Muscle of leg (tissue), 11 donors: Measurements from ENCODE around the gene FHIT. TPM values are rescaled to one million over a fixed set of nuclear protein-coding genes. Genes with fewer than 3 reads are reported as not detected.

ENCODE experiments used
- DNase-seq: peaks from one replicate; pipeline ENCODE4 v3.0.0; 2013
- H3K27ac ChIP-seq: one replicate; pipeline ENCODE4 v1.5.1; 2013; ENCODE audit warnings: mild to moderate bottlenecking, low read length, control low read depth
- H3K27me3 ChIP-seq: one replicate; pipeline ENCODE4 v1.6.1; 2013; ENCODE audit warnings: low read length; ENCODE audit not compliant: control insufficient read depth, insufficient read depth
- H3K36me3 ChIP-seq: one replicate; pipeline ENCODE4 v1.6.1; 2013; ENCODE audit warnings: low read length; ENCODE audit not compliant: control insufficient read depth, insufficient read depth
- H3K4me1 ChIP-seq: one replicate; pipeline ENCODE4 v1.6.1; 2013; ENCODE audit warnings: low read length; ENCODE audit not compliant: control insufficient read depth, insufficient read depth
- H3K4me3 ChIP-seq: one replicate; pipeline ENCODE4 v1.5.1; 2013; ENCODE audit warnings: low read length, control low read depth
- H3K9me3 ChIP-seq: replicated peaks from 2 replicates; pipeline ENCODE4 v1.6.1; 2013; ENCODE audit warnings: low read depth, low read length; ENCODE audit not compliant: control insufficient read depth
- WGBS: methylation state at CpG from one replicate; pipeline ENCODE4 v1.1.5; 2013; ENCODE audit warnings: missing lambda C conversion rate; ENCODE audit not compliant: insufficient coverage; 5-methylcytosine and 5-hydroxymethylcytosine counted together
- polyA plus RNA-seq, 8 donors: library from polyadenylated mRNA; unstranded; fragments of 120-200 nt; gene quantifications; one replicate each; pipeline versions ENCODE4 v1.2.1 to v1.2.3, GENCODE V29; 2013; ENCODE audit warnings: inconsistent platforms in 1 of 8, low replicate concordance in 1 of 8; ENCODE audit not compliant: insufficient read length in 8 of 8, insufficient read depth in 1 of 8
- total RNA-seq: library from RNA; stranded (reverse); fragments of 120-200 nt; gene quantifications from one replicate; pipeline ENCODE4 v1.2.4, GENCODE V29; 2013

The FHIT gene
- total and polyA plus RNA-seq, 9 donors: 4.1 to 8.0 (median 5.3) TPM

DNA sequence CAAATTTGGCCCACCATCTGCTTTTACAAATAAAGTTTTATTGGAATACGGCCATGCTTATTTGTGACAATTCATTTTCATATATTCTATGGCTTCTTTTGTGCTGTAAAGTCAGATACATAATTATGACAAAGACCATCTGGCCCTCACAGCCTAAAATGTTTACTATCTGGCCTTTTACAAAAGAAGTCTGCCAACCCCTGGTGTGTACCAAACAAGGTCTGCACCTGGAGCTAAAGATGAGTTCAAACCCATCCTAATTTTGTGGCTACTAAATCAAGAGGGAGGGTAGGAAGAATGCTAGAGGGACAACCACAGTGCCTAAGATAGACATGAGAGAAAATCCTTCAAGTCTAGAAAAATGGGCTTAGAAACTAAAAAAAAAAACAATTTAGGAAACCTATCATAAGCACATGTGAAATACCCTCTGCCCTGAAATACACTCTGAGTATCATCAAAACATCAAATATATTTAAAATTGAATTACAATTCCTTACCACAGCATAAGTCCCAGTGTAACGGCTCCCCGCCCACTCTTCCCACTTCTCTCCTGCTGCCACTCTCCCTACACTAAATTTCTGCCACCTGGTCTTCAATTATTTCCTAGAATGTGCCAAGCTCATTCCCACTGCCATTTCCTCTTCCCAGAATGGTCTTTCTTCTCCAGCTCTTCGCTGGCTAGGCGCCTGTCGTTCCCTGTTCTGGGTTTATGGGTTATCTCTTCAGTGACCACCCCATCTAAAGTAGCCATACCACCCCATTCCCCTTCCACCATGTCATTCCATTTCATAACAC lies 1250.7 kb downstream of the FHIT start:
- no peaks in the 10 kb centered on the region for H3K9me3 ChIP-seq
- no peaks in the 10 kb centered on the region for H3K4me1 ChIP-seq
- 100% methylated on average over 5 of the region's 6 CpGs for WGBS
- DNase-seq: no peak
- no peak overlapping the region for H3K27ac ChIP-seq
- H3K4me3 ChIP-seq: no peak overlapping the region
- H3K36me3 ChIP-seq: no peaks in the 10 kb centered on the region
- no peaks in the 10 kb centered on the region for H3K27me3 ChIP-seq

DNA sequence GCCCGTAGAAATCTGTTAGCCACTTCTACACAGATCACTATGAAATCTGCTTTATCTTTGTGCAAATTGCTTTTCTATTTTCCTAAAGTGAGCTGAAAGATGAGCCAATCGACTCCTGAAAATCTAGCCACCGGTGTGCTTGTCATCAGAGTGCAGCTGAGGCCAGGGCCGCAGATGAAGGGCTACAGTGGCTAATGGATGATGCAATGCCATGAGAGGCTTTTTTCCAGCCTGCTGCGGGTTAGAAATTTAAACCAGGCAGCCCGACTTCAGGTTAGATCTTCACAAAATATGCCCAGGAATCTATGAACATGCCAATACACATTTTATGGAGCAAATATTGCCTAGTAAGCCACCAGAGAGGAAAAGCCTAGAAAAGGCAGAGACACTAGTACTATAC lies 1253.2 kb downstream of the FHIT start:
- no peaks in the 10 kb centered on the region for H3K9me3 ChIP-seq
- H3K4me1 ChIP-seq: no peaks in the 10 kb centered on the region
- no peak for DNase-seq
- H3K27me3 ChIP-seq: no peaks in the 10 kb centered on the region
- WGBS: 15% methylated on average over 4 of the region's 6 CpGs
- no peak overlapping the region for H3K4me3 ChIP-seq
- H3K36me3 ChIP-seq: no peaks in the 10 kb centered on the region
- no peak overlapping the region for H3K27ac ChIP-seq

DNA sequence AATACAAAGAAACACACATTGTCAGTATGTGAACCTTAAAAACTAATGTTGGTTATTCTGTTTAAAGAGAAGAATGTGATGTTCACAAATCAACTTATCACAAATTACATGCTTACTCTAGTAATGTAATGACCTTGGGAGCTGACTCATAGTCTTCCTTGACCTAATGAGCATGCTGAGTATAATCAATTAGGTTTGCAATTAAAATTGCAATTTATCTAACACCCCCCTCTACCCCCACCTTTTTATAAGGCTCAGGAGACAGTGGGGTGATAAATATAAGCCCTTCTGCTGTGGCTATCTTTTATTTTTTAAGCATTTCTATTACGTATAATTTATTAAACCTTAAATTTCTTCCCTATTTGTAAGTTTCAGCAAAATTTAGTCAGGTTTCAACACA lies 1253.7 kb downstream of the FHIT start:
- H3K27ac ChIP-seq: no peak overlapping the region
- no peak overlapping the region for H3K4me3 ChIP-seq
- no peaks in the 10 kb centered on the region for H3K27me3 ChIP-seq
- H3K36me3 ChIP-seq: no peaks in the 10 kb centered on the region
- no peaks in the 10 kb centered on the region for H3K4me1 ChIP-seq
- DNase-seq: no peak
- no peaks in the 10 kb centered on the region for H3K9me3 ChIP-seq
- WGBS: no CpG with 5 or more reads among the region's 1 CpG

DNA sequence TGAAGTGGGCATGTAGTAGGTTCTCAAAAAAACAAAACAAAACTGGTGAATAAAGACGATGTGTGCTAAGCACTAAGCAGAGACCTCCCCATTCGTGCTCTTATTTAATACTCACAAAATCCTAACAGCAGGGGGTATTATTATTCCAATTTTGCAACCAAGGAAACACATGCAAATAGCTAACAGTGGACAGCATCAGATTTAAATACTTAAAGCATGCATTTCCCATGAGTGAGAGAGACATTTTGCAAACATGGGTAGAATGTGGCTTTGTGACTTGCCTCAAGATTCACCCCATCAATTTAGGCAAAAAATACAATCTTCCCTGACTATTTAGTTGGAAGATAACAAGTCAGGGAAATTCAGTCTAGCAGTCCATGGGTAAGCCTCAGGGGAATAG lies 1255.2 kb downstream of the FHIT start:
- H3K27ac ChIP-seq: no peak overlapping the region
- WGBS: no CpG with 5 or more reads among the region's 2 CpGs
- no peaks in the 10 kb centered on the region for H3K9me3 ChIP-seq
- no peak for DNase-seq
- H3K36me3 ChIP-seq: no peaks in the 10 kb centered on the region
- no peak overlapping the region for H3K4me3 ChIP-seq
- no peaks in the 10 kb centered on the region for H3K4me1 ChIP-seq
- no peaks in the 10 kb centered on the region for H3K27me3 ChIP-seq

DNA sequence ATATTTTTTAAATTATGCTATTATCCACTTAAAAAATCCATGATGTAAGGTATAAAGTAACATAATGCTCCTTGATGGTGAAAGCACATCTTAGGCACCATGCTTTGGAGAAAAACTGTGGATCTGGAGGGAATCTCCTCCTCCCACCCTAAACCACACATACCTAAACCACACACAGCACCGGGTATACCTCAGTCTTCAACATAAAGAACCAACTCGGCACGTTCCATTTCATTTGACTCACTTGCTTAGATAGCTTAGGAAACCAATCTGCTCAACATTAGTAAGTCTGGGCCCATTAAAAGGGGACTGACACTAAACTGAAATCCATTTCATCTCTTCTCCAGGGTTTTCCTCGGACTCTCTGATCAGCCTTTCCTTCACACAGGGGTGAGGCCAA lies 1255.7 kb downstream of the FHIT start:
- H3K4me1 ChIP-seq: no peaks in the 10 kb centered on the region
- H3K27ac ChIP-seq: no peak overlapping the region
- 92% methylated on average over 3 of the region's 4 CpGs for WGBS
- no peaks in the 10 kb centered on the region for H3K9me3 ChIP-seq
- no peak overlapping the region for H3K4me3 ChIP-seq
- no peaks in the 10 kb centered on the region for H3K36me3 ChIP-seq
- H3K27me3 ChIP-seq: no peaks in the 10 kb centered on the region
- DNase-seq: no peak

DNA sequence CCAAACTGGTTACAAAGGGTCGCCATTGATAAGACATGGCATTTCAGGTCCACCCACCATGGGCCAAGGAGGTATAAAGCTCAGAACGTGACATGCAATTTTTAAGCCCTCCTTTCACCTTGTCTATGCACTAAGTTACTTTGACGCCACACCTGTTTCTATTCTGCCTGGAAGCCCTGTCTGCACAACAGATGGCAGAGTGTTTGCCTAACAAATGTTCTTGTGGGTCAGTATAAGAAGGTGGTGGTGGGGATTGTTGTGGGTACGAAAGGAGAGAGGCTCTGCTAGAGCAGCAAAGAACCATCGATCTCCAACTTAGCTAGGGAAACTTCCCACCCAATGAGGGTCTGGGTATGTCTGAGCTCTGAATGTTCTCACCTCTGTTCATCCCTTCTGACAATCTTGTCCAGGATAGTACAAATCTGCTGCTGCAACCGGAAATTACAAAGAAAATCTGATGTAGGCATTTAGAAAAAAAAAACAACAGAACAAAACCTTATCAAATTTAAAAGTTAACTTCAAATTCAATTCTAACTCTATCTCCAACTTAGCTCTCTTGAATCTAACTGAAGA lies 1256.4 kb downstream of the FHIT start:
- 52% methylated on average over 4 of the region's 6 CpGs for WGBS
- Histone ChIP-seq H3K27ac (no peak overlapping the region), H3K4me1 (no peaks in the 10 kb centered on the region), H3K36me3 (no peaks in the 10 kb centered on the region), H3K4me3 (no peak overlapping the region), H3K9me3 (no peaks in the 10 kb centered on the region), H3K27me3 (no peaks in the 10 kb centered on the region)
- no peak for DNase-seq

DNA sequence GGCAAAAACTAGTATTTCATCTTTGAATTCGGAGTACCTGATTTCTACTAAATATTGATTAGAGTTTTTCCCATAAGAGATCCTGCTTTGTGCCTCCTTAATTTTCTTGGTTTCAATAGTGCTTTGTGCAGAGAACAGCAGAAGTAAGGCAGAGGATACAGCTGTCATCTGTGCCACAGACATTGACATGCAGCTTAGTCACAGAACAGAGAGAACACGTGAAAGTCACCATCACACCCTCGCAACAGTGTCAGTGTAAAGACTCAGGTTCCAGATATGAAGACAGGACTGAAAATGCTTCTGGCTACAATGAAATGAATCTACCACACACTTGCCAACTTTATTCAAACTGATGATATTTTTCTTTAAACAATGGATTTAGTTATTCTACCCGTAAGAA lies 1258.7 kb downstream of the FHIT start:
- H3K27ac ChIP-seq: no peak overlapping the region
- 86% methylated on average over 1 of the region's 4 CpGs for WGBS
- H3K9me3 ChIP-seq: no peaks in the 10 kb centered on the region
- no peaks in the 10 kb centered on the region for H3K36me3 ChIP-seq
- no peak overlapping the region for H3K4me3 ChIP-seq
- no peaks in the 10 kb centered on the region for H3K4me1 ChIP-seq
- H3K27me3 ChIP-seq: no peaks in the 10 kb centered on the region
- no peak for DNase-seq

DNA sequence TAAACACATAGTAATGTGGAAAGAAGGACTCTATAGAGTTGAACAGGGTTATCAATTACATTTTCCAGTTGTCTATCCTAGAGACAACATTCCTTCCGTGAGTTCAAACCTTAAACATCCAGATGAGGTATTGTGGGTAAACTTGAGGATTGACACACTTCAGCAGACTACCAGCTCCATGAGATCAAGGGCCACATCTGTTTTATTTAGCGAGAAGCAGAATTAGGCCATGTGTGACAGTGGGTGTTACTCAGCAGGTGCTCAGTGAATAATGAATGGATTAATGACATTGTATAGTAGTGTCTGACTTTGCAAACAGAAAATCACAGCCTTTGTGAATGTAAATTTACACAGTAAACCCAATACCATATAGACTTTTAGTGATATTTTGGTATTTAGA lies 1260.3 kb downstream of the FHIT start:
- Histone ChIP-seq H3K36me3 (no peaks in the 10 kb centered on the region), H3K4me3 (no peak overlapping the region), H3K4me1 (no peaks in the 10 kb centered on the region), H3K27ac (no peak overlapping the region), H3K9me3 (no peaks in the 10 kb centered on the region), H3K27me3 (no peaks in the 10 kb centered on the region)
- DNase-seq: no peak
- no CpG with 5 or more reads among the region's 2 CpGs for WGBS

DNA sequence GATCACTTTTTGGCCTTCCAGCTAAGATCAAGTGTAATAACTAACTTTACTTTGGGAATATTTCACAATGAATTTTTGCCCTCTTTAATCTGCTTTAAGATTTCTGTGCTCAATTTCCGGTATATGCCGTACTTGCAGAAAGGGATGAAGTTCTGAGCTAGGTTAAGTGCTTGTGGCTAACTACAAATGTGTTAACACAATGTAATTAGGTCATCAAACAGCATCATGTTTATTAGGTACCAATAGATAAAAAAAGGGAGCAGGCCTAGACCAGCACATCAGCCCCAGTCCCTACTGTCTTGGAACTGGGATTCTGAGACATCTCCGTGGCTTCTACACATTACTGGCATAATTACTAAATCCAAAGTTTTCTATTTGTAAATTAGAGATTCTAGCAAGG lies 1268.7 kb downstream of the FHIT start:
- no CpG with 5 or more reads among the region's 3 CpGs for WGBS
- Histone ChIP-seq H3K4me1 (no peaks in the 10 kb centered on the region), H3K9me3 (no peaks in the 10 kb centered on the region), H3K36me3 (no peaks in the 10 kb centered on the region), H3K4me3 (no peak overlapping the region), H3K27ac (no peak overlapping the region), H3K27me3 (no peaks in the 10 kb centered on the region)
- DNase-seq: no peak

DNA sequence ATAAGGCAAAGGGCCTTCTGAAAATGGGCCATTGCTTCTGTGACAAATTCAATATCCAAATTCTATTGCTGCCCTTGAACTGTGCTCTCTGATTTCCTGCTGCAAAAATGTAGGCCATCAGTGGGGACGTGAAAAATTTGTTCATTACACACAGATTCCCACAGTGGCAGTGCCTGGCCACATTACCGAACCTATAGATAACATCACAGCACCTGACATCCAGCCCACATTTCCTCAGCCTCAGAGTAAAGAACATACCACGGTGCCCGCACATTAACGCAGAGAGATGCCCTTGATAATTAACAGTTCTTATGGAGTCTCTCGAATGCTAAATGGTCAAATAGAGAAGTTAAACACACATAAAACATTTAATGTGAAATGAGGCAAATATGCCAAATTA lies 1269.9 kb downstream of the FHIT start:
- 77% methylated on average over 1 of the region's 6 CpGs for WGBS
- Histone ChIP-seq H3K27ac (no peak overlapping the region), H3K27me3 (no peaks in the 10 kb centered on the region), H3K9me3 (no peaks in the 10 kb centered on the region), H3K36me3 (no peaks in the 10 kb centered on the region), H3K4me3 (no peak overlapping the region), H3K4me1 (no peaks in the 10 kb centered on the region)
- no peak for DNase-seq
